Lower leg skin (tissue), 4 donors: ENCODE data around the gene BLOC1S5. TPM values are rescaled to one million over a fixed set of nuclear protein-coding genes. Genes with fewer than 3 reads are reported as not detected.

Experiments
- DNase-seq, 2 donors: peaks; one replicate each; pipeline ENCODE4 v3.0.0-alpha.2; 2019; ENCODE audit warnings: low spot score in 2 of 2
- H3K4me3 ChIP-seq: fragments of 200-600 bp; sonication (generic); 2 replicates; pipeline ENCODE4 v1.5.1; 2017; ENCODE audit warnings: mild to moderate bottlenecking, low read depth; ENCODE audit not compliant: poor library complexity, severe bottlenecking
- CTCF ChIP-seq, 3 donors: fragments of 450-650 bp; IDR thresholded peaks; one replicate each; pipeline ENCODE4 v1.5.1; 2016; ENCODE audit warnings: antibody characterized with exemption in 3 of 3, mild to moderate bottlenecking in 3 of 3, moderate library complexity in 2 of 3
- POLR2A ChIP-seq, 2 donors: fragments of 450-650 bp; IDR thresholded peaks; one replicate each; pipeline ENCODE4 v1.6.1; 2016 to 2017; ENCODE audit warnings: antibody characterized with exemption in 2 of 2, mild to moderate bottlenecking in 1 of 2, moderate library complexity in 1 of 2
- whole genome bisulfite sequencing, 2 donors: methylation state at CpG; one replicate each; pipeline ENCODE4 v1.1.5; 2018; 5-methylcytosine and 5-hydroxymethylcytosine counted together
- intact Hi-C: fragments of 100-400 bp; cut with DNase I; formaldehyde crosslinking; loops from one replicate; pipeline ENCODE4 v1.15.0; 2023; ENCODE audit warnings: low total_unique reads
- total RNA-seq, 4 donors: library from RNA; depleted of rRNA; stranded (reverse); fragments of >200 nt; gene quantifications; one replicate each; pipeline ENCODE4 v1.1.0, GENCODE V29; 2016

BLOC1S5 gene
- total RNA-seq, 4 donors from 2014 or later: 7.5 to 11.6 (median 10.4) TPM

DNA sequence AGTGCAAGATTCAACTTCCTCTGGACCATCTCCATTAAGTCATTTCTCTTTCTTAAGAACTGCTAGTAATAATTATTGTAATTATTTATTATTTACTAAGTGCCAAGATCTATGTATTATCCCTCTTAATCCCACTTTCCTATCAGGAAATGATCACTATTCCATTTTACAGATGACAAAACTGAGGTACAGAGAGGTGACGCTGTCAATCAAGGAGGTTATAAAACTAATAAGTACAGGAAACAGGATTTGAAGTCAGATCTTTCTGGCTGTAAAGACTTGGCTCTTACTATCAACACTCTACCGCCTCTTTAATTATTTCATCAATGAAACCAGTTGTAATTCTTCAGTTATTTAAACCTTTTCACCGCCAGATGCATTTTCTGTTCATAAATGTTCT is 37.4 kb downstream of the BLOC1S5 start:
- 97 to 100% methylated on average over 3 of the region's 3 CpGs for WGBS, 2 donors
- no peak overlapping the region for H3K4me3 ChIP-seq
- intact Hi-C loops: no loop called here
- DNase-seq: no peak
- TF ChIP-seq CTCF (IDR thresholded peaks at IDR 0.05): no peak

GRCh38 chr6:8025191-8025590 is 39.0 kb downstream of the BLOC1S5 start:
- 89 to 95% methylated on average over 4 of the region's 4 CpGs for WGBS, 2 donors
- TF ChIP-seq POLR2A (IDR thresholded peaks at IDR 0.05) (no peak), CTCF (IDR thresholded peaks at IDR 0.05) (no peak)
- DNase-seq: no peak
- intact Hi-C loops: no loop called here
- H3K4me3 ChIP-seq: no peak overlapping the region

- TF ChIP-seq CTCF (IDR thresholded peaks at IDR 0.05): no peak
- TF ChIP-seq POLR2A (IDR thresholded peaks at IDR 0.05): no peak
- WGBS, 2 donors: 96 to 97% methylated on average over 2 of the region's 2 CpGs
- no peak for DNase-seq
- H3K4me3 ChIP-seq: no peak overlapping the region
- intact Hi-C loops: no loop called here
Observed at GRCh38 chr6:8023638-8024037, 40.6 kb downstream of the BLOC1S5 start.

DNA sequence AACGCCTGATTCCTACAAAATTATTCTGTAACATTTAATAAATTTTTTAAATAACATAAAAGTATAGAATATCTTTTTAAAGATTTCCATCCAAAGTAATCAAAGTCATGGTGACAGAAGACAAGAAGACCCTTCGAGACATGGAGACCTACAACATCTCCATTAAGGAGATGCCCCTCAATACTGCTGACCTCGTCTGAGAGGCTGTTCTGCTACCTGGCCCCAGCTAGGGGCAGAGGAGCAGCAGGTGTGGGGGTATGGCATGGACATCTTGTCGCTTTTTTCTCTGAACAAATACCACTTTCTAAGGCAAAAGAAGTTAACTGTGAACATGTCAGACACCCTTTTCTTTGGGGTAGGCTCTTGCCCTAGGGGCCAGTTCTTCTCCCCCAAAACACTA is 44.1 kb downstream of the BLOC1S5 start:
- 93 to 98% methylated on average over 4 of the region's 4 CpGs for WGBS, 2 donors
- H3K4me3 ChIP-seq: no peak overlapping the region
- no peak for DNase-seq
- intact Hi-C loops: no loop called here
- no peak for TF ChIP-seq CTCF (IDR thresholded peaks at IDR 0.05)
- TF ChIP-seq POLR2A (IDR thresholded peaks at IDR 0.05): no peak

DNA sequence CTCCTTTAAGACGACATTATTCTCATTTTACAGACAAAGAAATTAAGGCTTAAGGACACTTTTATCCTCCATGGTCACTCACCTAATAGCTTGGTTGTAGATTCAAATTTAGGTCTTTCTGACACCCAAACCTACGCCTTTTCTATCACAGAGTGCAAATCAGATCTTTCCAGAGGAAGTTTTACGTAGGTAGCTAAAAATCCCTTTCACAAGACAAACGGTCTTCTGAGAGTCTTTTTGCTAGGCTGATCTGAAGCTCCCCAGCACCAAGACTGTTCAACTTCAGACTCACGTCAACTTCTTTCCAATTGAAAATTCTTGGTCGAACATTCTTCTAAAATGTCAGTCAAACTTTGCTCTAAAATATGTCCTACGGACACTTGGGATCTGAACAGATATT is 46.5 kb downstream of the BLOC1S5 start:
- no peak for TF ChIP-seq POLR2A (IDR thresholded peaks at IDR 0.05)
- no peak for TF ChIP-seq CTCF (IDR thresholded peaks at IDR 0.05)
- no peak overlapping the region for H3K4me3 ChIP-seq
- WGBS, 2 donors: 92 to 93% methylated on average over 7 of the region's 7 CpGs
- intact Hi-C loops: no loop called here
- DNase-seq: no peak

GRCh38 chr6:8017276-8017701 is 46.9 kb downstream of the BLOC1S5 start:
- no peak for DNase-seq
- intact Hi-C loops: no loop called here
- no peak for TF ChIP-seq CTCF (IDR thresholded peaks at IDR 0.05)
- no peak for TF ChIP-seq POLR2A (IDR thresholded peaks at IDR 0.05)
- 85% methylated on average over 9 of the region's 9 CpGs for WGBS, 2 donors
- H3K4me3 ChIP-seq: no peak overlapping the region
